GM19035 (cell line): ENCODE results near the gene PUM1.

Experiments
- ATAC-seq: cut with Tn5 transposase; IDR thresholded peaks from one replicate; pipeline ENCODE4 v1.9.1; 2021; ENCODE audit not compliant: unreplicated experiment

Gene PUM1

GRCh38 chr1:30930631-30931173 is 134.8 kb downstream of the PUM1 start:
- ATAC-seq = no peak

DNA sequence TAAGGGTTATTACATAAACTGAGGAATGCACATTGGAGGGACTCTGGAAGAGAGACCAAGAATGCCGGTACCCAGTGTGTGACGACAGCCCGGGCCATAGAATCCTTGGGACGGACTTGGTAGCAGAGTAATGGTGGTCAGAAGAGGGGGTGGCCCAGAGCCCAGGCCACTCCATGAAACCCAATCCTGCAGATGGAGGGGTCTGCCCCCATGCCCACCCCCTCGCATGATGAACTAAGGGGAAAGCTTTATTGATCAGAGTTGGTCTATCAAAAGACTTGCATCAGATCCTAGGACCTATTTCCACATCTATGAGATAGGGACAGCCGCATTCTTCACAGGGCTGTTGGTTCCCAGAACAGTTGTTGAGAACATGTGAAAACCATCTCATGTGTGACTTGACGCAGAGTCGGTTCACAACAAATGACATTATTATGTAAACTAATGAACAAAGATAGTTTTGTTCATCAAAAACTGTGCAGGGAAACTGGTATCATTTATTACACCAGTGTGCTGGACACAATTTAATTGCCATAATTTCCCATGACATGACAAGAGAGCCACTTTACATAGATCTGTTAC is 135.5 kb downstream of the PUM1 start:
- ATAC-seq = no peak

DNA sequence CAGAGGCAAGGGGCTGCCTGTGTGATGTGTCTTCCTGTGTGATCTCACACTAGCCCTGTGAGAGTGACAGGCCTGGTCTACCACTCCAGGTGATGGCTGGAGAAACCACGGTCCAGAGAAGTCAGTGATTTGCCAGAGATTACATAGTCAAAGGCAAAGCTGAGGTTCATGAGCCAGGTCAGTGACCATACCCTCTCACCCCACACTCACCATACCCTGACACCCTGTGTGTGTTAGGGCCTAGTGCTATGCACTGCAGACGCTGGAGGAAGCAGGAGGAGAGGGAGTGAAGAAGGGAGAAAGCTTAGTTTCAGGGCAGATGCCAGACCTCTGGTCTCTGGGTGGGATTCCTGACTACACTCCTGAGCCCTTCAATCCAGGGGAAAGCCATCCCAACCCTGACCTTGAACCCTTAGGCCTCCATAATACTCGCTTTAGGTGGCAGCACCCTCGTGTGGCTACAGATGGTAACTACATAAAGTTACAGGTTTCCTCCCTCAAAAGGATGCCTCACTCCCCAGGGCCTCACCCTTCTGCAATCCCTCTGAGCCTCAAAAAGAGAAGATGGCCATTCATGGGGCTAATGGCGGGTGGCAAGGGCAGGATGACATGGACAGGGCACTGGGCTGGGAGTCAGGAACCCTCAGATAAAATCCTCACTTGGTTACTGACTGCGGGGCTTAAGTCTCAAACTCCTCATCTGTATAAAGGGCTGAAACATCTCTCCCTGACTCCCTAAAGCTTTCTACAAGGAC is 136.2 kb downstream of the PUM1 start:
- ATAC-seq = no peak

DNA sequence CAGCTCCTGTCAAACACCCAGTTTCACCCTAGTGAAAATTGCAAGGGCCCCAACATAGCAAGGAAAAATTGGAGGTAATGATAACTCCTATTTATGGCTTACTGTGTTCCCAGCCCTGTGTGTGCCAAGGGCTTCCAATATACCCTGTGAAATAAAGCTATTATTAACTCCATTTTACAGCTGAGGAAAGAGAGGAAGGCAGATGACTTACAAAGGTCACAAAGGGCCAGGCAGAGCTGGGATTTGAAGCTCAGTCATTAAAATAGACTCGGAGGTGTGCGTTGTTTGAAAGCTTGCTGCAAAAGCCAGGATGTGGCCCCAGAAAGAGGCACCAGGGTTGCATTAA is 136.8 kb downstream of the PUM1 start:
- no peak for ATAC-seq

- ATAC-seq = no peak
Measured at GRCh38 chr1:30928171-30928570, 137.3 kb downstream of the PUM1 start.

DNA sequence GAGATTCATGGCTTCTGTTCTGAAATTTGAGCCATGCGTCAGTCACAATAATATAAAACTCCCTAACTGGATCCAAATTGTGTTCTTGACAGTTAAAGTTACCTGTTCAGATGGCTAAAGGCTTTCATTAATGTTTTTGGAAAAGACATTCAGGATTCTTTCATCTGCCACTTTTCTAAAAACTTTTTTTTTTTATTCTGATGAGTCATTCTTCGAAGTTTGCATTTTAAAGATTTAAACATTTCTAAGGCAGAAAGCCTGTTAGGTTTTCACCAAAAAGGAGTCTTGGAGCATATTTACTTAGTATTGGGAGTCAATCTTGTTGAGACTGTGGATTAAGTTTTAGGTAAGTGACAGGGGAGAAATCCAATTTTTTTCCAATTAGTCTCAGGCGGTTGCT is 138.1 kb downstream of the PUM1 start:
- no peak for ATAC-seq

DNA sequence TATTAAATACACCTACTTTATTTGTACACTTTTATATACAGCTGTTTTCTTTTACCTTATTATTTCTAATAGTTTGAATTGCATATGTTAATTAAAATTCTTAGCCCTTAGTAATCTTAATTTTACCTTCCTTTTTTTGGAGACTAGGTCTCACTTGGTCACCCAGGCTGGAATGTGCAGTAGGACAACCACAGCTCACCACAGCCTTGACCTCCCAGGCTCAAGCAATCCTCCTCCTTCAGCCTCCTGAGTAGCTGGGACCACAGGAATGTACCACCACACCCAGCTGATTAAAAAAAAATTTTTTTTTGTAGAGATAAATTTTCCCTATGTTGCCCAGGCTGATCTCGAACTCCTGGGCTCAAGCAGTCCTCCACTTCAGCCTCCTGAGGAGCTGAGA is 141.9 kb downstream of the PUM1 start:
- no peak for ATAC-seq

DNA sequence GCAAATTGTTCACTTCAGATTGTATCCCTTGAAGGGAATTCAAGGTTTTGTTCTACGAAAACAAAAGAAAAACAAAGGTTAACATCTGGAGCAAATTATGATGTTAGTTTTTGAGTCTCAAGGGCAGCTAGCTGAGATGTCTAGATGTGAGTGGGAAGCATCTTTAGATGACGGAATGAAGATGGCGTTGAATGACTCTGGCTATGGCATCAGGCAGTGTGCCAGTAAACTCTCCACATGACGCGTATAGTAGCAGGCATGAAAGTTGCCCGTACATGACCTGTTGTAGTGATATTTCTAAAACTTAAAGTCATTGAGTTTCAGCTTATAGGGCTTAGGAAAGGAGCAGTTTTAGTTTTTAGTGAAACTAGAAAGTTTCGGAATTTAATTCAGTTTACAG is 144.7 kb downstream of the PUM1 start:
- no peak for ATAC-seq

DNA sequence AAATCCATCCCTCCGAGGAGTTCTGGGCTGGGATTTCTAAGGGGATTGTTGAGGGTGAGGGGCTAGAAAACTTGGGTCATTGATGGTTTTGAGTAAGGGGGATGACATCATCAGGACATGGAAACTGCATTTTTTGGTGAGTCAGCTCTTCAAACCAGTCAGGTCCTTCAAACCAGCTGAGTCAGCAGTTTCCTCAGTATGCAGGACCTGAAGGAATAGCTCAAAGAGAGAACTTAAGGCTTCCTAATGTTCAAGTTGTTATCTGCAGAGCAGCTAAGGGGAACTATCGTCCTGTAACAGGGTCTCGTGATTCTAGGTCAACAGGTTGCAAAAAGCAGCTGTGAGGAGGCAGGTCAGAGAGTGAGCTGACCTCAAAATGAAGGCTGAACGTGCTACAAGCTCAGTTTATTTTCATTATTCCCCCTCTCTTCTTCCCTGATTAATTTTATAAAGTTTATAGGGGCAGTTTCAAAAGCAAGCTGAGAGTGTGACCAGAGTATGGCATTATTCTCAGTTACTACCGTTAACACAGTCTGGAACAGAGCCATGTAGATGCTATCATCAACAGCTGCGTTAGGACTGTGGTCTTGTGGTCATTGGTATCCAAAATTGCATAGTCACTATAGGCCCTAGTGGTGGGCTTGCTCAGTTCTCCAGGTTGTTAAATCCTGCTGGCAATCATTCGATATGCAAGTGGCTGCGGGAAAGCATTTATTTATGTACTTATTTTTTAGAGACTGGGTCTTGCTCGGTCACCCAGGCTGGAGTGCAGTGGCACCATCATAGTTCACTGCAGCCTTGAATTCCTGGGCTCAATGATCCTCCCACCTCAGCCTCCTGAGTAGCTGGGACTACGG is 146.3 kb downstream of the PUM1 start:
- no peak for ATAC-seq

DNA sequence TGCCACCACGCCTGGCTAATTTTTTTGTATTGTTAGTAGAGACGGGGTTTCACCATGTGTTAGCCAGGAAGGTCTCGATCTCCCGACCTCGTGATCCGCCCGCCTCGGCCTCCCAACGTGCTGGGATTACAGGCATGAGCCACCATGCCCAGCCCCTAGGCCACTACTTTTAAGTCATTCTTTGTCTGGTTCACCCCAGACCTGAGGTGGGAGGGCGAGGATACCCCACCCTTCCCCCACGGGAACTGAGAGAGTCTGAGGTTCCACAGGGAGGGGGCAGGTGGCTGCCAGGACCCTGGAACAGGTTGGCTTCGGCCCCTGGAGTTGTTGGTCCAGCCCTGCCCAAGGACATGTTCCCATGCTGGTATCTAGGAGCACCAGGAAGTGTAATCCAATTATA is 149.2 kb downstream of the PUM1 start:
- no peak for ATAC-seq

DNA sequence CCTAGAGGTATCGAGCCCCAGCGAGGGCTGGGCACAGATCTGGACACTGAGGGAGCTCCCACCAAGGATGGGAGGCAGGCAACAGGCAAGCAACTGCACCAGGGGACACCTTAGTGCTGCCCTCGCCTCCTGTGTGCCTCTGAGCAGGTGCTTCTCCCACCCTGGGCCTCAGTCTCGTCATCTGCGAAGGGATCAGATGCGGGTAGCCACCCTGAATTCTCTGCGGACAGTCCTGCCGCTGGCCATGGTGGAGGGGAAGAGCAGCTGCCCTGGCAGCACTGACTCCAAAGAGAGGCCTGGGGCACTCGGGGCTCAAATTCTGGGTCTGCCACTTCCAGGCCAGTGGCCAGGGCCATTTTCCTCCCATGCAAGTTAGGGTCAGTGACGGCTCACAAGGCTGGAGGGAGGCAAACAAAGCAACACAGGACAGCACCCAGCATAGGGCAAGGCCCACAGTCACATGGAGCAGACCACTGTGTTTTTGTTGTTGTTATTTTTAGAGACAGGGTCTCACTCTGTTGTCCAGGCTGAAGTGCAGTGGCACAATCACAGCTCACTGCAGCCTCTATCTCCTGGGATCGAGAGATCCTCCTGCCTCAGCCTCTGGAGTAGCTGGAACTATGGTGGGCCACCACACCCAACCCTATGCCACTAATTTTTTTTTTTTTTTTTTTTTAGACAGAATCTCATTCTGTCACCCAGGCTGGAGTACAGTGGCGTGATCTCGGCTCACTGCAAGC is 149.9 kb downstream of the PUM1 start:
- no peak for ATAC-seq

DNA sequence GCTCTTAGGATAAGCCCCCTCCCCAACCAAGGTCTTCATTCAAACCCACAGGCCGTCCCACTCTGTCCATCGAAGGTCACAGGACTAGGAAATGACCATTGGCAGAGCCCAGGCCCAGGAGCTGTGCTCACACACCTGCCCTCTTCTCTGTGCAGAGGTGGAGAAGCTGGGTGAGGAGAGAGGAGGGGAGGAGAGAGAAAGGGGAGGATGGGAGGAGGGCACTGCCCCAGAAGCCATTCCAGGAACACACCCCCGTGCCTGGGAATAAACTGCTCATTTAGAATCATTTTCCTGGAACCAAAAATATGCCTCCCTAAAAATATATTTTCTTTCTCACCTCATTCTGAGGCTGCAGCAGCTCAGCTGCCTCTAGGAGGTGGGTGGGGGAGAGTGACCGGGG is 150.6 kb downstream of the PUM1 start:
- ATAC-seq = no peak

DNA sequence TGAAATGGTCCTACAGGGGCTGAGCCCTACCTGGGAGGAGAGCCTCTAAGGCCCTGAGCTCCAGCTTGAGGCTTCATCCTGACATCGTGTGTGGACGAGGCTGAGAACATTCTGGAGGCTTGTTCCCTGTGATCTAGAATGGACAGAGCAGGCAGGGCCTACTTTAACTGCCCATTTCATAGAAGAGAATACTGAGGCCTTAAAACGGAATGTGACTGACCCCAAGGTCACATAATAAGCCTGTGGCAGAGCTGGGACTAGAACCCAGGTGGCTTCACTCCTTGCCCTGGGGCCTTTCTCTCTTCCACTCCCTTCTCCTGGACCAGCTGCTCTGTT is 151.0 kb downstream of the PUM1 start:
- no peak for ATAC-seq

- no peak for ATAC-seq
Measured at GRCh38 chr1:30912913-30913652, 152.4 kb downstream of the PUM1 start.

DNA sequence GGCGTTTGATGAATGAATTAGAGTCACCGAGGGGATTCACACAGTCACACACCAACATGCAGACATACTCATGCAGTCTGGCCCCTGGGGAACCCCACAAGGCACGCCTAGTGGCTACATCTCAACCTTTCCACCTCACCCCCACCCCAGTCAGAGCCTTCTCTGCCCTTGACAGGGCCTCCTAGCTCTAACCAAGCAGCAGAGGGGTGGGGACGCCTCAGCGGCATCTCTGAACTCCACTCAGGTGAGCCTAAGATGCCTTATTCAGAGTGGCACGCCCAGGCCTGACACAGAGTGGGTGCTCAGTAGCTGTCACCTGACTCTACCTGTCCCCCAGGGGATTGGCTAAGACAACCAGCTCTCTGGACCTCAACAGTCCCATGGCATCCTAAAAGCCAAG is 153.3 kb downstream of the PUM1 start:
- ATAC-seq = no peak

DNA sequence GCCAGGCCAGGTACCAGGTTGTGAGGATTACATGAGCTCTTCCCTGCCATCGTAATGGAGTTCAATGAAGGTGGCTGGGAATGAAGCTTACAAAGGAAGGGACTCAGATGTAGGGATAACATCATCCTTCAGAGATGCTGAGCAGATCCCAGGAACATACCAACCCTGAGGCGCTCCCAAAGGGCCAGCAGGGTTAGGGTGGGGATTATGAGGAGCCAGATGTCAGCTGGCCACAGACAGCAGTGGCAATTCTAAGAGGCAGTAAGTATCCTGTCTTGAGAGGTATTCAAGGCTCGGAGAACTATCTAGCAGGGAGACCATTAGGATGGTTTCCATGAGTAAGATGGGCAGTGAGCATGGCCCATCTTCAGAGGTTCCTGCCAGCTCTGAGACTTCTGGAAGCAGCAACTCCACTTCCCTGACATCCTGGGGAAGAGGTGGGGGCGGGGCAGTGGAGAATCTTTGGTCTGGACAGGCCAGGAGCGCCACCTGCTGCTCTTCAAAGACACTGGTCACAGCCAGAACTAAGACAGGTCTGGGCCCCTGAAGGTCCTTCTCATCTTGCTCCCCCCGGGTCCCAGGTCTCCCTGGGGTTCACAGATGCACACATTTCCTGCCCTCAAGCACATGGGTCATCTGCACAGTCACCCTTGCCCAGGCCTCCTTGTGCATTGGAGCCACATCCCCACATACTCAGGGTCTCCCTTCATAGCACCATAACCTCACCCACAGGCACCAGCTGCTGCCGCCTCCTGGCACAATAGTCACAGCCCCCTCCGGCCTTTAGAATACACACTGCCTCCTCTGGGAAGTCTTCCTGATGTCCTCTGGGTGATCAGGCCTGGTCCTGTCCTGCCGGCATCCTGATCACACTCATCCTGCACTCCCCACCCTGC is 154.2 kb downstream of the PUM1 start:
- no peak for ATAC-seq

DNA sequence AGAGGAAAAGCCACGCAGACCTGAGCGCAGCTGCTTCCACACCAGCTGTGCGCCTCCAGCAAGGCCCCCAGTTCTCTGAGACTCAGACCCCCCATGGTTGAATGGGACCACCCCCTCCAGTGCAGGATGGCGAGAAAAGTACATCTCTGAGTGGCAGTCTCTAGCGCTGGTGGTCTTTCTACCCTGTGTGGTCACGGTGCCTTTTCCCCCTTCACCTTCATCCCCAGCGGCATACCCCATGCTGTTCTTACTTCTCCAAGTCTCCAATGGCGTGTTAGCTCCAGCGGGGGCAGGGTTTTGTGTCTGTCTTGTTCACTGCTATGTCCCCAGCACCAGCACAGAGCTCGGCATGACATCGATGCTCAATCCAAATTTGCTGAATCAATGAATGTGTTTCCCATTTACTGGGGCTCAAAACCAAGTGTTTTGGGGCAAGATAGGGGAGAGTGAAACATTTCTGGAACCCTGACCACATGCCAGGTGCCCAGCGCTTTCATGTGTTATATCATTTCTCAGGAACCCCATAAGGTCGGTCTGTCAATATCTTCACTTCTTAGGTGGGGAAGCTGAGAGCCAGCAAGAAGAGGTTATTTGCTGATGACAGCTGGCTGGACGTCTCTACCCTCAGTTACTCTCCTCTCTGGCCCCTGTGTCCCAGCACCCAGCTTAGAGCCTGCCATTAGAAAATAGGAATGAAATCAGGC is 156.0 kb downstream of the PUM1 start:
- no peak for ATAC-seq

GRCh38 chr1:30908696-30909364 is 156.7 kb downstream of the PUM1 start, which contains the start of gene SDC3:
SDC3 (minus strand) TSS chr1:30908758; CDS start chr1:30908586, 172 bp downstream.
- no peak for ATAC-seq
